Parathyroid adenoma (tissue), 2 donors: Measurements from ENCODE around the gene SIGLEC7.

ENCODE experiments used
- H2AFZ ChIP-seq: fragments of 300-600 bp; sonication (generic); one replicate; pipeline ENCODE4 v1.7.0; 2017; ENCODE audit warnings: antibody characterized with exemption, mild to moderate bottlenecking
- H3K27ac ChIP-seq: fragments of 300-600 bp; sonication (generic); one replicate; pipeline ENCODE4 v1.7.0; 2017
- H3K27me3 ChIP-seq: fragments of 300-600 bp; sonication (generic); one replicate; pipeline ENCODE4 v1.7.0; 2017; ENCODE audit warnings: low read length; ENCODE audit not compliant: control insufficient read depth, insufficient read depth
- H3K36me3 ChIP-seq: fragments of 300-600 bp; sonication (generic); one replicate; pipeline ENCODE4 v1.7.0; 2017; ENCODE audit warnings: low read length; ENCODE audit not compliant: control insufficient read depth, insufficient read depth
- H3K4me1 ChIP-seq: fragments of 300-600 bp; sonication (generic); one replicate; pipeline ENCODE4 v1.7.0; 2017; ENCODE audit warnings: control low read depth
- H3K4me2 ChIP-seq: fragments of 300-600 bp; sonication (generic); one replicate; pipeline ENCODE4 v1.7.0; 2017; ENCODE audit warnings: low read length
- H3K4me3 ChIP-seq: fragments of 300-600 bp; sonication (generic); one replicate; pipeline ENCODE4 v1.7.0; 2017; ENCODE audit warnings: low read depth, low read length
- H3K79me2 ChIP-seq: fragments of 300-600 bp; sonication (generic); one replicate; pipeline ENCODE4 v1.7.0; 2017; ENCODE audit warnings: control low read depth
- H3K9ac ChIP-seq: fragments of 300-600 bp; sonication (generic); one replicate; pipeline ENCODE4 v1.7.0; 2017; ENCODE audit warnings: mild to moderate bottlenecking
- H3K9me3 ChIP-seq: fragments of 300-600 bp; sonication (generic); one replicate; pipeline ENCODE4 v1.7.0; 2017; ENCODE audit warnings: low read length; ENCODE audit not compliant: control insufficient read depth
- CTCF ChIP-seq: fragments of 300-600 bp; sonication (generic); IDR thresholded peaks from one replicate; pipeline ENCODE4 v1.7.0; 2017; ENCODE audit warnings: antibody characterized with exemption, mild to moderate bottlenecking
- donor health status: primary hyperparathyroidism.

SIGLEC7 gene

GRCh38 chr19:51181377-51181912 lies 39.3 kb downstream of the SIGLEC7 start:
- no peak overlapping the region for H3K27ac ChIP-seq
- H3K9ac ChIP-seq = no peak overlapping the region
- TF ChIP-seq CTCF = no peak
- no peaks in the 10 kb centered on the region for H3K27me3 ChIP-seq
- no peaks in the 10 kb centered on the region for H3K4me1 ChIP-seq
- H3K4me2 ChIP-seq = no peak overlapping the region
- H3K9me3 ChIP-seq = no peaks in the 10 kb centered on the region
- H2AFZ ChIP-seq = no peak overlapping the region
- no peaks in the 10 kb centered on the region for H3K36me3 ChIP-seq
- no peaks in the 10 kb centered on the region for H3K79me2 ChIP-seq
- no peak overlapping the region for H3K4me3 ChIP-seq

GRCh38 chr19:51181913-51182419 lies 39.9 kb downstream of the SIGLEC7 start:
- H3K4me3 ChIP-seq = no peak overlapping the region
- H3K9ac ChIP-seq = no peak overlapping the region
- H2AFZ ChIP-seq = no peak overlapping the region
- H3K27me3 ChIP-seq = no peaks in the 10 kb centered on the region
- no peak overlapping the region for H3K27ac ChIP-seq
- no peaks in the 10 kb centered on the region for H3K79me2 ChIP-seq
- no peaks in the 10 kb centered on the region for H3K36me3 ChIP-seq
- H3K4me1 ChIP-seq = no peaks in the 10 kb centered on the region
- H3K4me2 ChIP-seq = no peak overlapping the region
- TF ChIP-seq CTCF = no peak
- H3K9me3 ChIP-seq = no peaks in the 10 kb centered on the region

GRCh38 chr19:51183629-51184028 lies 41.5 kb downstream of the SIGLEC7 start:
- Histone ChIP-seq H3K4me2 (no peak overlapping the region), H3K4me3 (no peak overlapping the region), H3K36me3 (no peaks in the 10 kb centered on the region), H3K27ac (no peak overlapping the region), H3K27me3 (no peaks in the 10 kb centered on the region), H3K9me3 (no peaks in the 10 kb centered on the region), H2AFZ (no peak overlapping the region), H3K79me2 (no peaks in the 10 kb centered on the region), H3K9ac (no peak overlapping the region), H3K4me1 (no peaks in the 10 kb centered on the region)
- no peak for TF ChIP-seq CTCF

- Histone ChIP-seq H3K36me3 (no peaks in the 10 kb centered on the region), H3K9ac (no peak overlapping the region), H3K4me2 (no peak overlapping the region), H3K4me1 (no peaks in the 10 kb centered on the region), H3K4me3 (no peak overlapping the region), H3K9me3 (no peaks in the 10 kb centered on the region), H2AFZ (no peak overlapping the region), H3K27ac (no peak overlapping the region), H3K27me3 (no peaks in the 10 kb centered on the region), H3K79me2 (no peaks in the 10 kb centered on the region)
- no peak for TF ChIP-seq CTCF
Observed at GRCh38 chr19:51185069-51185867, 43.2 kb downstream of the SIGLEC7 start.
